Anterior cingulate cortex (tissue), 58 donors: ENCODE data around the gene F7.

Experiments used
- DNase-seq, 58 donors: peaks; one replicate each; lab custom pipeline; 2025; lab: John Stamatoyannopoulos, UW

F7 gene

GRCh38 chr13:113125506-113126264 is 20.1 kb downstream of the F7 start:
- DNase-seq, result no peak

DNA sequence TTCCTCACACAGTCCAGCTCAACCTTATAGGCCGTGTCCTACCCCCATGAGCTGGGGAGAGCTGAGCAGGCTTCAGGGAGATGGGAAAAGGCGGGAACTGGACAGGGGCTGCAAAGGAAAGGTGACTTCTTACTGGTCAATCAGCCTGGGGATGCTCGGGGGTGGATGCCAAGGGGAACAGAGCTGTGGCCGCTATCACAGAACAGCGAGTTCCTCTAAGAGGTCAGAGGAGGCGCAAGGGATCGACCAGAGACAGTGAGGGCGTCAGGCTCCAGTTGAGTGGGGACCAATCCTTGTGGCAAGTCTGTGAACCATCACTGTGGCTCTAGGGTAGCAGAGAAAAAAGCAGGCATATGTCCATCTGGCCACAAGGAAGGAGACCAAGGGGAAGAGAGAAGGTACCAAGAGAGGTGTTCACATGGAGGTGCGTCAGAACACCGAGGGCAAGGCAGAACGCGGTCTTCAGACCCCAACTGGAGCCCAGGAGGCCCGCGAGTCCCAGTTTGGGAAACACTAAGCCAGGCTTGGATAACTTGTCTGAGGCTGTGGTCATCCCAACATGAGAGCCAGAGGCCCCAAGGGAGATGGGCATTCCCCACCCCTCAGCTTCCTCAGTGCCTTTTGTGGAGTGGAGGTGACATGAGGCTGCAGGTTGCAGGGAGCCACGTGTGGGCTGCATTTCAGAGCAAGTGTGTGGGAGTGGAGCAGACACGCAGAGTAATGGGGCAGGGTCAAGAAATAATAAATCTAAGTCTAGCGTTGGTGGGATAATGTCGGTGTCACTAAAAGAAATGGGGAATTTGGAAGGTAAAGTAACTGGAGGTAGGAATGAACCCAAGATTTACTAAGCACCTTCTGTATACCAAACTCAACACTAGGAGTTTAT is 20.9 kb downstream of the F7 start:
- no peak for DNase-seq

DNA sequence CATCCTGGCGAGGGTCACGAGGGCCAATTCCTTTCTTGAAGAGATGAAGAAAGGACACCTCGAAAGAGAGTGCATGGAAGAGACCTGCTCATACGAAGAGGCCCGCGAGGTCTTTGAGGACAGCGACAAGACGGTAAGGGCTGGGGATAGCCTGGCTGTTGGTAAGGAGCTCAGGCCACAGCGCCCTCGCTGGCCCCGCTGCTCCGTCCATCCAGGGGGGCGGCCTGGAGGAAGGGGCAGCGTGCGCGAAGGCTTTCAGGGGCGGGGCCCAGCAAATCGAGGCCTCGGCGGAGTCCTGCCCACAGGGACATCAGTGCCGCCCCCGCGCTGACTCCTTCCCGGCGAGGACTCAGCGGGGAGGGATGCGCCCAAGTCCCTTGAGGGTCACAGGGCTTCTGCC is 23.9 kb downstream of the F7 start:
- DNase-seq, result no peak

GRCh38 chr13:113129921-113130750 is 24.5 kb downstream of the F7 start:
- DNase-seq, result peak in 1 of 58 donors; percentile 26

- no peak for DNase-seq
Observed at GRCh38 chr13:113135281-113135760, 29.7 kb downstream of the F7 start.

DNA sequence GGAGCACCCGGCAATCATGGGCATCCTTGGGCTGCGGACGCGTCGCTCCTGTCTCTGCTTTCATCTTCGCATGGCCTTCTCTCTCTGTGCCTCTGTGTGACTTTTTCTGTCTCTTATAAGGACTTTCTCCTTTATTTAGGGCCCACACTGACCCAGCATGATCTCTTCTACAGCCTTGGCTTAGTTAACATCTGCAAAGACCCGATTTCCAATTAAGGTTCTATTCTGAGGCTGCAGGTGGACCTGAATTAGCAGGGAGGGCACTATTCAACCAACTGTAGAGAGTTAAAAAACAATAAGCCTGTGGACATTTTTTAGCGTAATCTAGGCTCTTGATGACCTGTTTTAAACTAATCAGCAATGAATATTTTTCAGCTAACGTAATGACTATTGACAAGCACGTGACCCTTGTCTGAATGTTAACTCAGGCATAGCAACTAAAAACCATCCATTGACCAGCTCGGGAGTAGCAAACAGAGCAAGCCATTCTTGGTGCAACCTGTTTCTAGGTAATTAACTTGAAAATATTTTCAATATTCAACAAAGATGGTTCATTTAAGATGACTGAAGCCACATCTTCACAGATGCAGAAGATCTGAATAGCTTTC is 32.2 kb downstream of the F7 start:
- no peak for DNase-seq

DNA sequence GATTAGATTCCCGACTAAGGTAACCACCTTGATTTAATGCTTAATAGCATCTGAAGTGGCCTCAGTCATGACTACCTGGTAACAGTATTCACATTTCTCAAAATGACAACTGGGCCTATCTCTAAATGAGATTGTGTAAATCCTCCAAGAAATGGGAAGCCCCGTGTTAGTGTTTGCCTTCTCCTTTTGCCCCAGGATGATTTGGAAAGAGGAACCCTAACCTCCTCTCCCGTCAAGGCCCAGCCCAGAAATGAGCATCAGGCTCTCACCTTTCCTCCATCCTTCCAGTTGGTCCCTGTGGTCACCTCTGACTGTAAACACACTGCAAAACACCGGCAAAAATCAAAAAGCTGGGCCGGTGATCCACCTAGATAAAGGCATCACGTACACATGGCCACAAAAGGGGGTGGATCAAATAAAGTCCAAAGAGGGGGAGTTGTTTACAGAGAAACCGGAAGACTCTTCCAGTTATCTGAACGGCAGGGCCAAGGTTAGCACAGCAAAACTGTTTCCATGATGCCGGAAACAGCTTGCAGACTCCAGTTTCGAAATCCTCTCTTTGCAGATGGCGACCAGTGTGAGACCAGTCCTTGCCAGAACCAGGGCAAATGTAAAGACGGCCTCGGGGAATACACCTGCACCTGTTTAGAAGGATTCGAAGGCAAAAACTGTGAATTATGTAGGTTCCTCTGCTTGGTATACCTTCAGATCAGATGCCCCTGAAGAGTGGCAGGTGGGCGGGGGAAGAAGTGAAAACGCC is 33.4 kb downstream of the F7 start:
- no peak for DNase-seq

DNA sequence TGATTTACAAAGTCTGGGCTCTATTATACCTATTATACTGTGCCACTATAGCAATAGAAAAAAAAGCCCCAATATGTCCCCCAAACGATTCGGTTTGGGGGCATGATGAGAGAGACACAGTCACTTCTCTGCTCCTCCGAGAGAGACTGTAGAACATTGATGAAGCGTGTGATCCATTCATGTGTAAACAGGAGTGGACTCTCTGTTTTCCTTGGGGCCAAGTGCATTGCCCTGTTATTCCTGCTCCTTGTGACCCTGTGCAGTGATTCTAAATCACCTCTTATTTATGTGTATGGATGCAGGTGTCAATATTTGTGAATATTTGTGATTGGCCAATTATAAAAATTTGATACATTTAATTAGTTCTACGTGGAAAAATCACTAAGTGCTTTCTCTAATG is 34.0 kb downstream of the F7 start:
- no peak for DNase-seq

DNA sequence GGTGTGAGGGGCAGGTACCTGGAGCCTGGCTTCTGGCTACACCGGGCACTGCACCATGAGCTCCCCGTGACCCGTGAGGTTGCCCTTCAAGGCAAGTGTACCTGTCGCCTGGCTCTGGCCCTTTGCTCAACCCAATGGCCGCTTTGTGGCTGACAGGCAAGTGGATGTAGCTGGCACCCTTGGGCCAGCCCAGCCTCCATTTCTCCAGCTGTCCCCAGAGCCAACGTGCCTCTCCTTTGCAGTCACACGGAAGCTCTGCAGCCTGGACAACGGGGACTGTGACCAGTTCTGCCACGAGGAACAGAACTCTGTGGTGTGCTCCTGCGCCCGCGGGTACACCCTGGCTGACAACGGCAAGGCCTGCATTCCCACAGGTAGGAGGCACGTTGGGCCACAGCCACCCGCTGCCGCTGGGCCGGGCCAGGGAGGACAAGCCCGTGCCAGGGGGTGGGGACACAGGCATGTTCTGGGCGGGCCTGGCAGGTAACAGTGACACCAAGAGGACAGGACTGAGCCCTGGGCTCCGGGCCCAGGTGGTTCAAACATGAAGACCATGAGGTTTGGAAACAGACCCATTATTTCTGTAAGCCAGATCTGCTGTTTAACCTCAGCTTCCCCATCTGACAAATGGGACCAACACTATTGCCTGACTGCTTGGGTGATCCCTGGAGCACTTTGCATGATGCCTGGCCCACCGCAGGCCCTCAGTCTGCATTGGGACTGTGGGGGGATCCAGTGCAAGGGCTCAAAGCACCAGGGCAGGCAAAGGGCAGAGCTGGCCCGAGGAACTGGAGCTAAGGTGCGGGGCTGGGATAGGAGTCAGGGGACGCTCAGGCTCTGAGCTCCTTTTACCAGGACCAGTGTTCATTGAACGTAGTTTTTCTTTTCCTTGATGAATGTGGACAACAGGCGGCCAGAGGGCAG is 35.3 kb downstream of the F7 start:
- DNase-seq, result no peak

- no peak for DNase-seq
Observed at GRCh38 chr13:113141601-113141970, 36.0 kb downstream of the F7 start.

DNA sequence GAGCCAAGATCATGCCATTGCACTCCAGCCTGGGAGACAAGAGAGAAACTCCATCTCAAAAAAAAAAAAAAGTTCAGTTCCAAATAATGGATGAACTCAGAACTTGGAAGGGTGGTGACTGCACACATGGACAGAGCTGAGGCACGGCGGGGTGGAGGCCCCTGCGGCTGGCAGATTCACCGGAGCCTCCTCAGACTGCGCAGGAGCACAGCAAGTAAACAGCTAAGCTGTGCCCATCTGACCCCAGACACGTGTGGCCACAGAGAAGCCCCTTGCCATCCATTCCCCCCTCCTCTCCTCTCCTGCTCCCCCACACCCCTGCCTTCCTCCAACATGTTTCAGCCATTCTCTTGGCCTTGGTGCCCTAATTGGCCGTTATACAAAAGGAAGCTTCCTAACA is 37.3 kb downstream of the F7 start:
- no peak for DNase-seq

- DNase-seq, result no peak
Observed at GRCh38 chr13:113143466-113144254, 38.1 kb downstream of the F7 start.

- DNase-seq, result no peak
Observed at GRCh38 chr13:113144255-113144629, 38.7 kb downstream of the F7 start.

DNA sequence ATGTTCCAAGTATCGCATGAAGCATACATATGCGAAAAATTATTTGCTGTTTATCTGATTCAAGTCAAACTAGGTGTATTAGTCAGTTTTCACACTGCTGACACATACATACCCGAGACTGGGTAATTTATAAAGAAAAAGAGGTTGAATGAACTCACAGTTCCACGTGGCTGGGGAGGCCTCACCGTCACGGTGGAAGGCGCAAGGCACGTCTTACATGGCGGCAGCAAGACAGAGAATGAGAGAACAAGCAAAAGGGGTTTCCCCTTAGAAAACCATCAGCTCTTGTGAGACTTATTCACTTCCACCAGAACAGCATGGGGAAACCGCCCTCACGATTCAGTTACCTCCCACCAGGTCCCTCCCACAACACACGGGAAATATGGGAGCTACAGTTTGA is 39.9 kb downstream of the F7 start:
- no peak for DNase-seq

- DNase-seq, result no peak
Observed at GRCh38 chr13:113145911-113146598, 40.5 kb downstream of the F7 start.

DNA sequence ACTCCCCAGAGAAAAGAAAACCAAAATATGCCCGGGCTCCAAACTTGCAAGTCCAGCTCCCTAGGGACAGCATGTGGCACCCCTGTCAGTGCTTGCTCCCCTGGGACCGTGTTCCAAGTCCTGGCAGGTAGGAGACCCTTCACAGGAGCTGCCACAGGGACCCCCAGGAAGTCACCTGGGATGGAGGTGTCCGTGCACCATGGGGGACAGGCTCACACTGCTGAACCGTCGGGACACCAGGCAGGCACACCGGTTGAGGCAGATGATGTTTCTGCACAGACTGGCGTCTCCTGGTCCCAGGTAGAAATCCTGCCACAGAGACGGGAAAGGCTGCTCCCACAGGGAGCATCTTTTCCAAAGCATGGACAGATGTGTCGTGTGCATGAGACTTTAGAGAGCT is 41.2 kb downstream of the F7 start:
- no peak for DNase-seq

- no peak for DNase-seq
Observed at GRCh38 chr13:113147206-113147605, 41.6 kb downstream of the F7 start.
